Neuronal stem cell (in vitro differentiated cells): Measurements from ENCODE around the gene TREML2.

Experiments used
- DNase-seq: peaks from one replicate; pipeline ENCODE4 v3.0.0-alpha.2; 2013; ENCODE audit warnings: low spot score
- H2AFZ ChIP-seq: one replicate; pipeline ENCODE4 v1.6.1; 2013; ENCODE audit warnings: mild to moderate bottlenecking, low read length, inconsistent platforms
- H2AK5ac ChIP-seq: 2 replicates; pipeline ENCODE4 v1.6.1; 2013; ENCODE audit warnings: low read depth, mild to moderate bottlenecking, inconsistent platforms, low read length, moderate library complexity, mixed read lengths
- H2BK120ac ChIP-seq: 2 replicates; pipeline ENCODE4 v1.6.1; 2013; ENCODE audit warnings: low read depth, mild to moderate bottlenecking, inconsistent platforms, low read length, moderate library complexity, mixed read lengths
- H2BK12ac ChIP-seq: one replicate; pipeline ENCODE4 v1.6.1; 2013; ENCODE audit warnings: low read length, inconsistent platforms
- H2BK15ac ChIP-seq: 2 replicates; pipeline ENCODE4 v1.6.1; 2013; ENCODE audit warnings: mild to moderate bottlenecking, low read length, inconsistent platforms, mixed read lengths
- H2BK5ac ChIP-seq: one replicate; pipeline ENCODE4 v1.6.1; 2013; ENCODE audit warnings: inconsistent platforms, mild to moderate bottlenecking, low read length, moderate library complexity
- H3K14ac ChIP-seq: one replicate; pipeline ENCODE4 v1.6.1; 2013; ENCODE audit warnings: low read length, inconsistent platforms
- H3K18ac ChIP-seq: 2 replicates; pipeline ENCODE4 v1.6.1; 2013; ENCODE audit warnings: low read length, inconsistent platforms
- H3K23ac ChIP-seq: 2 replicates; pipeline ENCODE4 v1.6.1; 2013; ENCODE audit warnings: low read depth, mild to moderate bottlenecking, mixed read lengths, low read length, inconsistent platforms; ENCODE audit not compliant: poor library complexity
- H3K27ac ChIP-seq: replicated peaks from 3 replicates; pipeline ENCODE4 v1.5.1; 2013; ENCODE audit warnings: low read length, inconsistent platforms
- H3K27me3 ChIP-seq, 3 experiments: 2 replicates each; pipeline ENCODE4 v1.6.1; 2013; ENCODE audit warnings: low read length in 3 of 3, mild to moderate bottlenecking in 2 of 3, inconsistent platforms in 1 of 3, low read depth in 1 of 3, mixed read lengths in 1 of 3, moderate library complexity in 1 of 3; ENCODE audit not compliant: control insufficient read depth in 3 of 3, insufficient read depth in 3 of 3
- H3K36me3 ChIP-seq, 2 donors: replicated peaks in 1 of 2; 2 replicates each; pipeline ENCODE4 v1.6.1; 2013; ENCODE audit warnings: low read length in 2 of 2; ENCODE audit not compliant: control insufficient read depth in 2 of 2, insufficient read depth in 2 of 2
- H3K4ac ChIP-seq: 2 replicates; pipeline ENCODE4 v1.6.1; 2013; ENCODE audit warnings: inconsistent platforms, mild to moderate bottlenecking, low read length, moderate library complexity
- H3K4me1 ChIP-seq, 2 donors: 1 replicate in 1 of 2; 2 replicates in 1 of 2; pipeline ENCODE4 v1.6.1; 2013; ENCODE audit warnings: low read length in 2 of 2, low read depth in 1 of 2; ENCODE audit not compliant: control insufficient read depth in 2 of 2, insufficient read depth in 1 of 2
- H3K4me2 ChIP-seq: one replicate; pipeline ENCODE4 v1.6.1; 2013; ENCODE audit warnings: mild to moderate bottlenecking, low read length, inconsistent platforms; ENCODE audit not compliant: insufficient read depth, poor library complexity, severe bottlenecking
- H3K4me3 ChIP-seq, 2 donors: 2 replicates each; pipeline ENCODE4 v1.5.1; 2013; ENCODE audit warnings: low read length in 2 of 2, mild to moderate bottlenecking in 2 of 2, inconsistent platforms in 1 of 2, moderate library complexity in 1 of 2
- H3K79me1 ChIP-seq: one replicate; pipeline ENCODE4 v1.6.1; 2013; ENCODE audit warnings: low read depth, mild to moderate bottlenecking, inconsistent platforms, low read length, moderate library complexity
- H3K9ac ChIP-seq: one replicate; pipeline ENCODE4 v1.6.1; 2013; ENCODE audit warnings: mild to moderate bottlenecking, low read depth, low read length, inconsistent platforms; ENCODE audit not compliant: poor library complexity
- H3K9me3 ChIP-seq, 2 donors: replicated peaks in 1 of 2; 2 replicates each; pipeline versions ENCODE3 to v1.6.1; 2013; ENCODE audit warnings: low read length in 2 of 2, mild to moderate bottlenecking in 2 of 2, inconsistent platforms in 1 of 2, low read depth in 1 of 2, mixed read lengths in 1 of 2, moderate library complexity in 1 of 2; ENCODE audit not compliant: control insufficient read depth in 2 of 2, insufficient read depth in 1 of 2
- H4K8ac ChIP-seq: one replicate; pipeline ENCODE4 v1.6.1; 2013; ENCODE audit warnings: low read depth, mild to moderate bottlenecking, inconsistent platforms, low read length, moderate library complexity
- H4K91ac ChIP-seq: one replicate; pipeline ENCODE4 v1.6.1; 2013; ENCODE audit warnings: low read length, low read depth, mild to moderate bottlenecking, inconsistent platforms; ENCODE audit not compliant: poor library complexity
- WGBS, 2 donors: extraction: QIAGEN DNeasy Blood & Tissue Kit; methylation state at CpG; one replicate each; pipeline ENCODE4 v1.1.7; 2013; ENCODE audit warnings: missing lambda C conversion rate in 2 of 2, mixed read lengths in 1 of 2; ENCODE audit not compliant: insufficient read length in 2 of 2, insufficient replicate concordance in 1 of 2; ENCODE audit errors: extremely low coverage in 2 of 2; 5-methylcytosine and 5-hydroxymethylcytosine counted together

Gene TREML2

GRCh38 chr6:41209547-41210320 lies 8.8 kb upstream of the TREML2 start:
- H2BK120ac ChIP-seq = no peak overlapping the region
- no peaks in the 10 kb centered on the region for H3K9me3 ChIP-seq
- H3K4me1 ChIP-seq = no peaks in the 10 kb centered on the region
- no peak overlapping the region for H3K4me3 ChIP-seq
- no peak overlapping the region for H2BK15ac ChIP-seq
- H3K4ac ChIP-seq = no peak overlapping the region
- no peak overlapping the region for H4K91ac ChIP-seq
- H3K79me1 ChIP-seq = no peaks in the 10 kb centered on the region
- H3K18ac ChIP-seq = no peak overlapping the region
- H3K23ac ChIP-seq = no peak overlapping the region
- no peak overlapping the region for H3K14ac ChIP-seq
- no peak for DNase-seq
- no peak overlapping the region for H3K27ac ChIP-seq
- no peak overlapping the region for H4K8ac ChIP-seq
- no peaks in the 10 kb centered on the region for H3K27me3 ChIP-seq
- no peak overlapping the region for H2AFZ ChIP-seq
- no peak overlapping the region for H2AK5ac ChIP-seq
- no peak overlapping the region for H2BK5ac ChIP-seq
- H2BK12ac ChIP-seq = no peak overlapping the region
- WGBS, 2 donors = no CpG with 5 or more reads among the region's 5 CpGs
- no peak overlapping the region for H3K4me2 ChIP-seq
- H3K36me3 ChIP-seq = peaks cover 0 to 2% of the 10 kb centered on the region in 2 donors
- no peak overlapping the region for H3K9ac ChIP-seq

- no peak for DNase-seq
- H3K36me3 ChIP-seq = peaks cover 0 to 2% of the 10 kb centered on the region in 2 donors
- no peak overlapping the region for H2BK15ac ChIP-seq
- H3K27ac ChIP-seq = no peak overlapping the region
- H4K8ac ChIP-seq = no peak overlapping the region
- no peak overlapping the region for H2BK120ac ChIP-seq
- no peak overlapping the region for H3K4me3 ChIP-seq
- H2AFZ ChIP-seq = no peak overlapping the region
- no peak overlapping the region for H3K4ac ChIP-seq
- no peak overlapping the region for H3K4me2 ChIP-seq
- H3K23ac ChIP-seq = no peak overlapping the region
- H3K4me1 ChIP-seq = no peaks in the 10 kb centered on the region
- H3K18ac ChIP-seq = no peak overlapping the region
- no peak overlapping the region for H3K14ac ChIP-seq
- H2AK5ac ChIP-seq = no peak overlapping the region
- no peak overlapping the region for H3K9ac ChIP-seq
- WGBS, 2 donors = no CpG with 5 or more reads among the region's 7 CpGs
- H3K9me3 ChIP-seq = no peaks in the 10 kb centered on the region
- no peak overlapping the region for H2BK12ac ChIP-seq
- H3K27me3 ChIP-seq = no peaks in the 10 kb centered on the region
- H2BK5ac ChIP-seq = no peak overlapping the region
- H3K79me1 ChIP-seq = no peaks in the 10 kb centered on the region
- no peak overlapping the region for H4K91ac ChIP-seq
Measured at GRCh38 chr6:41208439-41209106, 7.6 kb upstream of the TREML2 start.

- H3K14ac ChIP-seq = no peak overlapping the region
- peaks cover 0 to 8% of the 10 kb centered on the region in 2 donors for H3K4me1 ChIP-seq
- H3K4me3 ChIP-seq = no peak overlapping the region
- no peak overlapping the region for H4K8ac ChIP-seq
- no peaks in the 10 kb centered on the region for H3K79me1 ChIP-seq
- H2BK120ac ChIP-seq = no peak overlapping the region
- WGBS, 2 donors = no CpG with 5 or more reads among the region's 1 CpG
- H3K4ac ChIP-seq = no peak overlapping the region
- no peaks in the 10 kb centered on the region for H3K27me3 ChIP-seq
- no peak overlapping the region for H2AFZ ChIP-seq
- no peak overlapping the region for H2BK5ac ChIP-seq
- no peak overlapping the region for H2AK5ac ChIP-seq
- H3K18ac ChIP-seq = no peak overlapping the region
- no peaks in the 10 kb centered on the region for H3K9me3 ChIP-seq
- H3K36me3 ChIP-seq = no peaks in the 10 kb centered on the region
- H2BK12ac ChIP-seq = no peak overlapping the region
- no peak overlapping the region for H2BK15ac ChIP-seq
- no peak overlapping the region for H3K27ac ChIP-seq
- no peak overlapping the region for H4K91ac ChIP-seq
- no peak overlapping the region for H3K4me2 ChIP-seq
- no peak for DNase-seq
- H3K9ac ChIP-seq = no peak overlapping the region
- H3K23ac ChIP-seq = no peak overlapping the region
Measured at GRCh38 chr6:41204156-41204555, 3.2 kb upstream of the TREML2 start.

- Histone ChIP-seq H3K18ac (peak overlapping the region; percentile 11), H3K4me3 (no peak overlapping the region)
- WGBS, 2 donors = no CpG with 5 or more reads among the region's 8 CpGs
Measured at GRCh38 chr6:41201764-41202173, 820 bp upstream of the TREML2 start.

More at GRCh38 chr6:41201764-41202173, 820 bp upstream of the TREML2 start:
- Histone ChIP-seq H3K14ac (no peak overlapping the region), H3K9ac (no peak overlapping the region), H3K27ac (no peak overlapping the region), H4K8ac (no peak overlapping the region), H3K23ac (peak overlapping the region; percentile 58), H2BK5ac (no peak overlapping the region), H2AK5ac (no peak overlapping the region), H3K79me1 (no peaks in the 10 kb centered on the region), H3K9me3 (no peaks in the 10 kb centered on the region), H2BK12ac (no peak overlapping the region), H3K27me3 (no peaks in the 10 kb centered on the region), H2AFZ (no peak overlapping the region), H2BK15ac (no peak overlapping the region), H3K4me2 (no peak overlapping the region), H3K4ac (no peak overlapping the region), H3K4me1 (peaks cover 0 to 8% of the 10 kb centered on the region in 2 donors), H3K36me3 (no peaks in the 10 kb centered on the region), H2BK120ac (no peak overlapping the region), H4K91ac (peak overlapping the region; percentile 79)
- DNase-seq = no peak
